Measurements from ENCODE around the gene XIRP1. TPM values are rescaled to one million over a fixed set of nuclear protein-coding genes. Genes with fewer than 3 reads are reported as not detected.
"Not testable (repeated sequence)": the region's sequence is repeated elsewhere in the genome, so short reads cannot be mapped to it uniquely, and the experiment has no call there.

XIRP1 gene
- total RNA-seq, 1 experiment from 2014 or later = not detected

DNA sequence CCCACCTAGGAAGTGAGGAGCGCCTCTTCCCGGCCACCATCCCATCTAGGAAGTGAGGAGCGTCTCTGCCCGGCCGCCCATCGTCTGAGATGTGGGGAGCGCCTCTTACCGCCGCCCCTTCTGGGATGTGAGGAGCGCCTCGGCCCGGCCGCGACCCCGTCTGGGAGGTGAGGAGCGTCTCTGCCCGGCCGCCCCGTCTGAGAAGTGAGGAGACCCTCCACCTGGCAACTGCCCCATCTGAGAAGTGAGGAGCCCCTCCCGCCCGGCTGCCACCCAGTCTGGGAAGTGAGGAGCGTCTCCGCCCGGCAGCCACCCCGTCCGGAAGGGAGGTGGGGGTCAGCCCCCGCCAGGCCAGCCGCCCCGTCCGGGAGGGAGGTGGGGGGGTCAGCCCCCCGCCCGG, 35.2 kb upstream of the XIRP1 start:
- H3K4me3 ChIP-seq (ENCODE audit: low read depth in 2 of 2, low read length in 2 of 2); H3K4me1 ChIP-seq (ENCODE audit: control insufficient read depth, insufficient read depth, low read length); ATAC-seq; H3K27ac ChIP-seq (ENCODE audit: low read length); H3K9me3 ChIP-seq (ENCODE audit: control insufficient read depth, insufficient read depth, low read depth, low read length); H3K36me3 ChIP-seq (ENCODE audit: control insufficient read depth, insufficient read depth, low read length); H3K27me3 ChIP-seq (ENCODE audit: control insufficient read depth, insufficient read depth, low read length); CTCF ChIA-PET; POLR2A ChIA-PET; BruUV-seq (replicated peaks); DNase-seq (ENCODE audit: low read depth, low spot score); intact Hi-C loops (cut with micrococcal nuclease; ENCODE audit: unreplicated experiment); in situ Hi-C loops (cut with HindIII; ENCODE audit: low pct_unique_long_range_greater_than_20kb, low sequenced_read_pairs): not testable (repeated sequence)

DNA sequence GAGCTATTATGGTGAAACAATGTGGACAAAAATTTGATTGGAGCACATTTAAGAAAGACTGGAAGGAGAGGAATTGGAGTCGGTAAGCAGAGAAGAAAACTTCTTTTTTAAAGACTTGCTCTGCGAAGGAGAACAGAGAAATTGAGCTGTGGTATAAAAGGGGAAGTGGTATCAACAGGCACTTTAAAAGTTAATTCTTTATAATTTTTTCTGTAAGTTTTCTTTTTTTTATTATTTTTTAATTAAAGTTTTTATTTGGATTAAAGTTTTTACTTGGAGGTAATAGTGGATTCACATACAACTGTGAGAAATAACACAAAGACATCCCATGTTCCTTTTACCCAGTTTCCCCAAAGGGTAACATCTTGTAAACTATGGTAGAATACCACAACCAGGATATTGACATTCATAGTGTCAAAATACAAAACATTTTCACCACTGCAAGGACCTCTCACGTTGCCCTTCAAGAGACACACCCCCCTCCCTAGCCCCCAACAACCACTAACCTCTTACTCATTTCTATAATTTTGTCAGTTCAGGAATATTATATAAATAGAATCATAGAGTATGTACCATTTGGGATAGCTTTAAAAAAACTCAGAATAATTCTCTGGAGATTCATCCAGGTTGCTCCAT, 33.8 kb upstream of the XIRP1 start:
- no peaks in the 10 kb centered on the region for H3K36me3 ChIP-seq (ENCODE audit: control insufficient read depth, insufficient read depth, low read length)
- H3K4me1 ChIP-seq (ENCODE audit: control insufficient read depth, insufficient read depth, low read length) = no peaks in the 10 kb centered on the region
- no TSS peak for BruUV-seq (replicated peaks)
- H3K27me3 ChIP-seq (ENCODE audit: control insufficient read depth, insufficient read depth, low read length) = peaks cover 4% of the 10 kb centered on the region; the same call in 1 of the 2 replicates
- H3K4me3 ChIP-seq (ENCODE audit: low read depth in 2 of 2, low read length in 2 of 2) = no peak overlapping the region
- in situ Hi-C loops (cut with HindIII; ENCODE audit: low pct_unique_long_range_greater_than_20kb, low sequenced_read_pairs) = no loop called here
- no peak overlapping the region for H3K27ac ChIP-seq (ENCODE audit: low read length)
- CTCF ChIA-PET = no interaction called here
- H3K9me3 ChIP-seq (ENCODE audit: control insufficient read depth, insufficient read depth, low read depth, low read length) = no peaks in the 10 kb centered on the region
- ATAC-seq (no peak), DNase-seq (ENCODE audit: low read depth, low spot score) (no peak)
- intact Hi-C loops (cut with micrococcal nuclease; ENCODE audit: unreplicated experiment) = no loop called here
- POLR2A ChIA-PET = no interaction called here
- TF ChIP-seq POLR2AphosphoS5 (IDR thresholded peaks at IDR 0.05; ENCODE audit: low read depth, low read length) (no peak), TCF7L2 (IDR thresholded peaks at IDR 0.05; ENCODE audit: low read depth, low read length) (no peak), SIN3A (IDR thresholded peaks at IDR 0.05; ENCODE audit: borderline replicate concordance, insufficient read depth, low read depth, low read length) (no peak)
- TF ChIP-seq, protein P1, sequence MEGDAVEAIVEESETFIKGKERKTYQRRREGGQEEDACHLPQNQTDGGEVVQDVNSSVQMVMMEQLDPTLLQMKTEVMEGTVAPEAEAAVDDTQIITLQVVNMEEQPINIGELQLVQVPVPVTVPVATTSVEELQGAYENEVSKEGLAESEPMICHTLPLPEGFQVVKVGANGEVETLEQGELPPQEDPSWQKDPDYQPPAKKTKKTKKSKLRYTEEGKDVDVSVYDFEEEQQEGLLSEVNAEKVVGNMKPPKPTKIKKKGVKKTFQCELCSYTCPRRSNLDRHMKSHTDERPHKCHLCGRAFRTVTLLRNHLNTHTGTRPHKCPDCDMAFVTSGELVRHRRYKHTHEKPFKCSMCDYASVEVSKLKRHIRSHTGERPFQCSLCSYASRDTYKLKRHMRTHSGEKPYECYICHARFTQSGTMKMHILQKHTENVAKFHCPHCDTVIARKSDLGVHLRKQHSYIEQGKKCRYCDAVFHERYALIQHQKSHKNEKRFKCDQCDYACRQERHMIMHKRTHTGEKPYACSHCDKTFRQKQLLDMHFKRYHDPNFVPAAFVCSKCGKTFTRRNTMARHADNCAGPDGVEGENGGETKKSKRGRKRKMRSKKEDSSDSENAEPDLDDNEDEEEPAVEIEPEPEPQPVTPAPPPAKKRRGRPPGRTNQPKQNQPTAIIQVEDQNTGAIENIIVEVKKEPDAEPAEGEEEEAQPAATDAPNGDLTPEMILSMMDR (IDR thresholded peaks at IDR 0.05) = no peak
- TF ChIP-seq, protein P2, sequence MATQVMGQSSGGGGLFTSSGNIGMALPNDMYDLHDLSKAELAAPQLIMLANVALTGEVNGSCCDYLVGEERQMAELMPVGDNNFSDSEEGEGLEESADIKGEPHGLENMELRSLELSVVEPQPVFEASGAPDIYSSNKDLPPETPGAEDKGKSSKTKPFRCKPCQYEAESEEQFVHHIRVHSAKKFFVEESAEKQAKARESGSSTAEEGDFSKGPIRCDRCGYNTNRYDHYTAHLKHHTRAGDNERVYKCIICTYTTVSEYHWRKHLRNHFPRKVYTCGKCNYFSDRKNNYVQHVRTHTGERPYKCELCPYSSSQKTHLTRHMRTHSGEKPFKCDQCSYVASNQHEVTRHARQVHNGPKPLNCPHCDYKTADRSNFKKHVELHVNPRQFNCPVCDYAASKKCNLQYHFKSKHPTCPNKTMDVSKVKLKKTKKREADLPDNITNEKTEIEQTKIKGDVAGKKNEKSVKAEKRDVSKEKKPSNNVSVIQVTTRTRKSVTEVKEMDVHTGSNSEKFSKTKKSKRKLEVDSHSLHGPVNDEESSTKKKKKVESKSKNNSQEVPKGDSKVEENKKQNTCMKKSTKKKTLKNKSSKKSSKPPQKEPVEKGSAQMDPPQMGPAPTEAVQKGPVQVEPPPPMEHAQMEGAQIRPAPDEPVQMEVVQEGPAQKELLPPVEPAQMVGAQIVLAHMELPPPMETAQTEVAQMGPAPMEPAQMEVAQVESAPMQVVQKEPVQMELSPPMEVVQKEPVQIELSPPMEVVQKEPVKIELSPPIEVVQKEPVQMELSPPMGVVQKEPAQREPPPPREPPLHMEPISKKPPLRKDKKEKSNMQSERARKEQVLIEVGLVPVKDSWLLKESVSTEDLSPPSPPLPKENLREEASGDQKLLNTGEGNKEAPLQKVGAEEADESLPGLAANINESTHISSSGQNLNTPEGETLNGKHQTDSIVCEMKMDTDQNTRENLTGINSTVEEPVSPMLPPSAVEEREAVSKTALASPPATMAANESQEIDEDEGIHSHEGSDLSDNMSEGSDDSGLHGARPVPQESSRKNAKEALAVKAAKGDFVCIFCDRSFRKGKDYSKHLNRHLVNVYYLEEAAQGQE (IDR thresholded peaks at IDR 0.05; ENCODE audit: insufficient read depth in 1 of 2, low read depth in 2 of 2, low read length in 1 of 2) = no peak

DNA sequence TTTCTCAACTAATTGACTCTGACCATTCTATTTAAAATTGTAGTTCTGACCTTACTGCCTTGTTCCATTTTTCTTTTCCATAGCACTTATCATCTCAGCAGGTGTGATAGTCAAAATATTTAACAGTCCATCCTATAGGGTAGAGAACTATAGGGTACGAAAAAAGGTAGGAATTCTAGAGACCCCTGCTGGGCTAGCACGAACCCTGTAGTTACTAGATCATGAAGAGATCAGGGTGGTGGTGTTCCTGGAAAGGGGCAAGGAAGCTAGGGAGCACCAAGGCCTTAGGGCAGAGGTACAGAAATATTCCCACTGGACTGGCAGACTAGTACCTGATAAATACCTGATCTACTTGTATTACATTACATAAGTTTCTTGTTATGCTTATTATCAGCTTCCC, 31.9 kb upstream of the XIRP1 start:
- Histone ChIP-seq H3K27me3 (ENCODE audit: control insufficient read depth, insufficient read depth, low read length) (peaks cover 4% of the 10 kb centered on the region; the same call in 1 of the 2 replicates), H3K4me1 (ENCODE audit: control insufficient read depth, insufficient read depth, low read length) (no peaks in the 10 kb centered on the region), H3K9me3 (ENCODE audit: control insufficient read depth, insufficient read depth, low read depth, low read length) (no peaks in the 10 kb centered on the region), H3K4me3 (ENCODE audit: low read depth in 2 of 2, low read length in 2 of 2) (no peak overlapping the region), H3K27ac (ENCODE audit: low read length) (no peak overlapping the region), H3K36me3 (ENCODE audit: control insufficient read depth, insufficient read depth, low read length) (no peaks in the 10 kb centered on the region)
- DNase-seq (ENCODE audit: low read depth, low spot score) (no peak), ATAC-seq (no peak)
- POLR2A ChIA-PET = no interaction called here
- in situ Hi-C loops (cut with HindIII; ENCODE audit: low pct_unique_long_range_greater_than_20kb, low sequenced_read_pairs) (no loop called here), intact Hi-C loops (cut with micrococcal nuclease; ENCODE audit: unreplicated experiment) (no loop called here)
- no TSS peak for BruUV-seq (replicated peaks)
- no peak for TF ChIP-seq TCF7L2 (IDR thresholded peaks at IDR 0.05; ENCODE audit: low read depth, low read length)
- TF ChIP-seq, protein P2 (IDR thresholded peaks at IDR 0.05; ENCODE audit: insufficient read depth in 1 of 2, low read depth in 2 of 2, low read length in 1 of 2) = no peak
- no peak for TF ChIP-seq POLR2AphosphoS5 (IDR thresholded peaks at IDR 0.05; ENCODE audit: low read depth, low read length)
- TF ChIP-seq SIN3A (IDR thresholded peaks at IDR 0.05; ENCODE audit: borderline replicate concordance, insufficient read depth, low read depth, low read length) = no peak
- TF ChIP-seq, protein P1 (IDR thresholded peaks at IDR 0.05) = no peak
- CTCF ChIA-PET = no interaction called here

Measured in Panc1 (cell line).